Effector CD8-positive, alpha-beta T cell (primary cell): Measurements from ENCODE around the gene BMPER.
"Not testable (repeated sequence)": the region's sequence is repeated elsewhere in the genome, so short reads cannot be mapped to it uniquely, and the experiment has no call there.

ENCODE experiments used
- DNase-seq: peaks from one replicate; lab custom pipeline; 2025; lab: John Stamatoyannopoulos, UW

Gene BMPER

DNA sequence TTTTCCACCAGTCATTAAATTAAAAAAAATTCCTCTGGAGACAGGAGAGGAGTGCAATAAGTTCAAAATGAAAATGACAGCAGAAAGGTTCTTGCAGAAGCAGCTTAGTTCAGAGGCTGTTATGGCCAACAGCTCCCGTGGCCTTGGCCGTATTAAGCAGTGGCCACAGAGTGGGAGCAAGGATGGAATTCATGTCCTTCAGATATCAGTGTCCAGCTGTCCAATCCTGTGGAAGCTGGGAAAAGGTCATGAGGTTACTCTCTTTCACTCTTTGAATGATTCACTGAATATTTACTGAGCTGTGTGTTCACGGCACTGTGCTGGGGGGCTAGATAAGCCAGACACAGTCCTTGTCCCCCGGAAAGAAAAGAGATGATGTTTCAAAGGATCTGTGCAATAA, 231.8 kb downstream of the BMPER start:
- DNase-seq = no peak

DNA sequence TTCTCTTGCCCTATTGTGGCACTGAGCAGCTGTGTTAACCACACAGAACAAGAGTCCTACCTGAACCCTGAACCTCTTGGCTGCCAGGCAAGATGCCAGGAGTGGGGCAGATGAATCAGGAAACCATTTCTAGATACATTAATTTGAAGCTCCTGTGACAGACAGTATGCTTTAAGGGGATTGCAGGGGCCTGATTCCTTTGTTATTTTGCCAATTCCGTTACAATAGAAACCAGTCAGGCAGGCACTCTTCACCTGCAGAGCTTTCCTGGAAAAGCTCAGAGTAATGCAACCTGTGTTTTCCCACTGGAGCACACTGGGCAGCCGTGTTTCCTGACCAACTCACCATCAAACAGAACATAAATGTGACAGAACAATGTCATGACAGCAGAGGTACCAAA, 233.1 kb downstream of the BMPER start:
- no peak for DNase-seq

GRCh38 chr7:34139086-34139485, 233.7 kb downstream of the BMPER start:
- no peak for DNase-seq

DNA sequence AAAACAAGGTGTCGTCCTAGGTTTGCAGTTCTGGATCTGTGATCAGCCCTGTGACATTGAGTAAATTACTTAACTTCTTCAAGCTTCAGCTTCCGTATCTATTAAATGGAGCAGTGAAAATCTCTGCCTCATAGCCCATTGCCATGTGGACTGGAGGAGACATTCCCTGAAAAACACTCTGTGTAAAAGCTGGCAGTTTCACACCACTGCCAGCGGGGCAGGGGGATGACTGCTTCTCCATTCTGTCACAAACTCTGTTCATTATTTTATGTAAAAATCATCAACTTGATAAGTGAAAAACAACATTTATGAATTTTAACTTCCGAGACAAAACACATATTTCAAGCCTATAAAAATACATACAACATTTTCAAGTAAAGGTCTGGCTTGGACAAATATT, 234.7 kb downstream of the BMPER start:
- no peak for DNase-seq

DNA sequence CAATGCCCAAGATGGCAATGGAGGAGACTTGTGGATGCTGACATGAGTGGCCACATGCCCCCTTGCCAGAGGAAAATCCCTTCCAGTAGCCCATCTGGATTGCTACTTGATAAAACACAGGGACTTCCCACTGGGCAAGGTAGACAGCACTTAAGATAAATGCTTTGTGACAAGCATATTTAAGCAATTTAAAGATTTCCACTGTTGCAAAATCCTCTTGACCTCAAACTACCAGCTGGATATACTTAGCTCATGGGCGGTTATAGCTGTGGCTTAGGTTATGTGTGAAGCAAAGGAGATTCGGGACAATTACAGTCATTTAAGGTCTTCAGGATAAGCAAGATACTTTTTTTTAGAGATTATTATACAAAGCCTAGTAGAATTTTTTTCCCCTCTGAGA, 238.1 kb downstream of the BMPER start:
- no peak for DNase-seq

DNA sequence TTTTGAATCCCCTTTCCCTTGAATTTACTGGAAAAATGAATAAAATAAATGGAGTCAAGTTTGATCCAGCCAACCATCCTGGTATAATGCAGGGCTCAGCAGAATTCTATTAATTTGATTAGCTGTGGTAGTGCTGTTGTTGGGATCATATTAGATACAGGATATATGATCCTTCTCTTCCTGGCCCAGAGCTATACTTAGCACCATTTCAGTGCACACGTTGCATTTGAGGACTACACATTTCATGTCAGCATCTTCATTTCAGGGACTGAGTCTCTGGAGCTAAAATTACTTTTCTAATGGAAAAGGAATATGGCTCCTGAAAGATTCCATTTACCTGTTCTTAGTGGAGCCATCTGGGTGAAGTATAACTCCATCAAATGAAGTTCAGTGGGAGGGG, 240.3 kb downstream of the BMPER start:
- no peak for DNase-seq

GRCh38 chr7:34153656-34154270, 248.4 kb downstream of the BMPER start:
- DNase-seq = no peak

DNA sequence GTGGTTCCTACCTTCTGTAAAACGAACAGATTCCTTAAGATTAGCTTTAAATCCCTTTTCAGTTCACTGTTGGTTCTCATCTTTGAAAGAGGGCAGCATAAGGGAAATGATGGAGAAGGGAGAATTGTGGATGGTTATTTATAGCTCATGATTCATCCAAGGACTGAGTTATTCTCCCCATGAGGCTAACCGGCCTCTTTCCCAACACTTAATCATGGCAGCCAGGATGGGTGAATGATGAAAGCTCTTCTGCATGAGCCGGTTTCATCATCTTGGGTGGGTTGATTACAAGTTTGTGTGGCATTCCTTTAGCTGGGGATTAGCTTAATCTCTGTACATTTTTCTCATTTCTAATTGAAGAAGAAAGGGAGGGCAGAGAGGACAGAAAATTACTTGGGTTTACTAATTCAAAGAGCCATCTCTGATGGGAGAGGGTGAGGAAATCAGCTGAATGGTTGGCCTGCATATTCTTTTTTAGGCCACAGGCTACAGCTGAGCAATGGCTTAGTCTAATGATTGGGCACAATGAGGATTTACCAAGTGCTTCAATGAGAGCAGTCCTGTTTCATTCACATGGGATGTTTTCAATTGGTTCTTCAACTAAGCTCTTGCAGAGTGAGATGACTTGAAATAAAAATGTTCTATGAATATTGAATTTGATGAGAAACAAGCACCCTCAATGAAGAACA, 250.0 kb downstream of the BMPER start:
- no peak for DNase-seq

DNA sequence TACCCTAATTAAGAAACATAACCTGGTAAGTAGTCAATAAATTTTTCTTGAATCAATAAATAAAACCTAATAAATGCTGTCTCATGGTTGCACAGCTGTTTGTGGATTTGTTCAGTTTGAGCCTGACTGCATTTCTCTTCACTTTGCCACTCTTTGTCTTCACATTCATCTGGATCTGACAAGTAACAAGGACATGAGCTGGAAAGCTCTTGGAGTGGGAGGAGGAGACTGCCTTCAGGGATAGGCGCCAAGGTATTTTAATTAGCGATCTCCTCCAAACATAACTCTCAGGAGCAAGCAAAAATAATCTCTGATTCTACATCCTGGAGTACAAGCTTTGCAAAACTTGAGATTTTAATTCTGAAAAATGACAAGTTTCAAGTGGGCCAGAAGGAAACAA, 251.0 kb downstream of the BMPER start:
- no peak for DNase-seq

- no peak for DNase-seq
Measured at GRCh38 chr7:34157137-34157536, 251.8 kb downstream of the BMPER start.

DNA sequence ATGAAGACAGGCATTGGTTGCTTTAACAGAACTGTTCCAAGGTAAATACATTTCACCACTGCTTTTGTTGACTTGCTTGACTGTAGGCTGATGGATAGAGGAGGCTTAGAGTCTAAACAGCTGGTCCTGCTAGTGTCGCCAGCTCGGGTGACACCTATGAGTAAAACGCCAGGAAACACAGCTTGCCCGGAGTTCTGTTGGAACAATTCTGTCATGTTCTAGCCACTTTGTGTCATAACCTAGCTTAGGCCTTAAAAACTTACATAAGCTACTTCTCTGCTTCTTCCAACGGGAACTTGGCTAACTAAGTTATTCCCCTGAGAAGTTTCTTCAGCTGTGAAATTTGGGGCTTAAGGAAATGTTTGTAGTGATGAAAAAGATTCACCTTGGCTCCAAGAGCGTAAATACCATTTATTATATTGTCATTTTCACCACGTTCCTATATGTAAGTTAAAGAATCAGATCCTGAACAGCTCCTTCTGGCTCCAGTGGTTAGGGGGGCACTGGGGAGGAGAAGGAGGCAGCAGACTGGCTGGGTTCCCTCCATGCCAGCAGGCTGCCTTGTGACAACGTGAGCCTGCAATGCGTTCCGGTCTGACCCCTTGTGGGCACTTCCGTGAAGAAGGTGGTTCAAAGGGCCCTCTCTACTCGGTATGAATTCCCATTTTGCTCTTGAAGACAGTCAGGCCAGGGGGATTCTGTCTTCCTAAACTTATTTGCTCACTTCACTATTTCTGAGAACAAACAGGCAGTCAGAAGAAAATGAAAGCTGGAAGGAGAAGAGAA, 253.2 kb downstream of the BMPER start:
- no peak for DNase-seq

DNA sequence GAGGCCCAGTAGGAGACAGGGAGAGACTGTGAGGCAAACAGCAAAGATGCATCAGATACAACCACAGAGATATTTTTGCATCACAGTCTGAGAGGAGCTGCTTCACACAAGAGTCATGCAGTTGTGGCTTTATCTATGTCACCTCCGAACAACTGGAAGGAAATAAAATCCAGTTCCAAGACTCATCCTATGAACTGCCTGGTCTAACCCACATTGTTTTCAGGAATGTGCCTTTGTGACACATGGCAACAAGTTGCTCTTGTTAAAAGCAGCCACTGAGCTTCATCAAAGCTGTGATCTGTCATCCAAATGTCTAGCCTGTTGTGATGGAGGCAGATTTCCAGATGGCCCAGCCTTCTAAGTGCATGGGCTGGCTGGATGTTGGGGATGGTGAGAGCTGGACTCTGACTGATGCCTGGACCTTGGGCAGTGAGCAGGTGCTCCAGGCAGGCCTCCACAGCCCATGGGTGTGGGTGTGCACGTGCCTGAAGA, 255.0 kb downstream of the BMPER start:
- no peak for DNase-seq

GRCh38 chr7:34162027-34162565, 256.8 kb downstream of the BMPER start:
- no peak for DNase-seq

DNA sequence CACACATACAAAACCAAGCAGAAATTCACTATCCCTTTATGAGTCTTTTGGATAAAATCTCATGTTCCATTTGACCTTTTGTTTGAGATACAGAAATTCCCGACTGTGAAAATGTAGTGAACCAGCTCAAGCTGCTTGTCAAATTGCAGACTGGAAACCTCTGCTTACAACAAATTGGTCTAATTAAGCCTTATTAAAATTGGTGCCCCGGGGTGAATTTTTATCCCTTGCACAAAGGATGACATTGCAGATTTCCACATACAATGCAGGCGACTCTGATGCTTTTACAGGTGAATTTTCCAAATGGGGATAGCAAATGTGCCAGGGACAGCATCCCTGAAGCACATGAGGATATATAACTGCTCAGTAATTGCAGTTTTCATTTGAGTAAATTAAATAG, 257.3 kb downstream of the BMPER start:
- DNase-seq = no peak

- no peak for DNase-seq
Measured at GRCh38 chr7:34163956-34164355, 258.6 kb downstream of the BMPER start.

GRCh38 chr7:34165466-34165865, 260.1 kb downstream of the BMPER start:
- DNase-seq = no peak

- no peak for DNase-seq
Measured at GRCh38 chr7:34165927-34166550, 260.7 kb downstream of the BMPER start.

DNA sequence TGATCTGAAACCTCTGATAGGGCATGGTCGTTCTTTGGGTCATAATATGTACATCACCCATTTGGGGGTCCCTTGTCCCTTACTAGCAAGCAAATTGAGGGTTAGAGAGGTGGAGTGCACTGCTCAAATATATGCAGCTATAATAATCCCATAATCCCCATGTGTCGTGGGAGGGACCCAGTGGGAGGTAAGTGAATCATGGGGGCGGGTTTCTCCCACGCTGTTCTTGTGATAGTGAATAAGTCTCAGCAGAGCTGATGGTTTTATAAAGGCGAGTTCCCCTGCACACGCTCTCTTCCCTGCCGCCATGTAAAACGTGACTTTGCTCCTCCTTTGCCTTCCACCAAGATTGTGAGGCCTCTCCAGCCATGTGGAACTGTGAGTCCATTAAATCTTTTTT, 262.7 kb downstream of the BMPER start:
- no peak for DNase-seq

- not testable (repeated sequence) for DNase-seq
Measured at GRCh38 chr7:34174688-34175616, 269.6 kb downstream of the BMPER start.

GRCh38 chr7:34175837-34176236, 270.5 kb downstream of the BMPER start:
- no peak for DNase-seq

GRCh38 chr7:34177476-34177875, 272.1 kb downstream of the BMPER start:
- no peak for DNase-seq
